NCI-H524 (cell line): Measurements from ENCODE around the gene ADGRD1.
"Not testable (repeated sequence)": the region's sequence is repeated elsewhere in the genome, so short reads cannot be mapped to it uniquely, and the experiment has no call there.

Experiments used
- DNase-seq, 2 experiments: peaks; one replicate each; lab custom pipeline; 2025; lab: John Stamatoyannopoulos, UW

Gene ADGRD1

DNA sequence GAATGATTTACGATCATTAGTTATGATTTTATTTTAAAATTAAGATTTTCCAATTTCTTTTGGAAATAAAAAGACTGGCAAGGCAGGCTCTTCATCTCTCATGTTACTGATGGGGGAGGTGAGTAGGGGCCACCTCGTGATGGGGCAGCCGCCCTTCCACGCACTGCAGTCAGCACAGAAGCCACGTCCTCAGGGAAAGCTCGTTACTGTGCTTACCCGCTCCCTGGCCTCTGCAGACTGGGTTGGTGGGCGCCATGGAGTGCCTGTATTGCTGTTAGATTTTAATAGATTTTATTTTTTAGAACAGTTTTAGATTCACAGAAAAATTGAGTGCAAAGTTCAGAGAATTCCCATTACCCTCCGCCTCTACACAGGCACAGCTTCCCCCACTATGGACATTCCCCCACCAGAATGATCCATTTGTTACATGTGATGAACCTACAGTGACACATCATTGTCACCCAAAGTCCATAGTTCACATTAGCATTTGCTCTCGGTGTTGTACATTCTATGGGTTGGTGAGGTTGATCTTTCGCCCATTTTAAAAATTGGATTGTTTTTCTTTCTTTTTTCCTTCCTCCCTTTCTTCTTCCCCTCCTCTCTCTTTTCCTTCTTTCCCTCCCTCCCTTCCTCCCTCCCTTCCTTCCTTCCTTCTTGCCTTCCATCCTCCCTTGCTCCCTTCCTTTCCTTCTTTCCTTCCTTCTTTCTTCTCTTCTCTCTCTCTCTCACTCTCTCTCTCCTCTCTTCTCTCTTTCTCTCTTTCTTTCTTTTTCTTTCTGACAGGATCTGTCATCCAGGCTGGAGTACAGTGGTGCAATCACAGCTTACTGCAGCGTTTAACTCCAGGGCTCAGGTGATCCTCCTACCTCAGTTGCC is 30.7 kb downstream of the ADGRD1 start:
- no peak for DNase-seq

DNA sequence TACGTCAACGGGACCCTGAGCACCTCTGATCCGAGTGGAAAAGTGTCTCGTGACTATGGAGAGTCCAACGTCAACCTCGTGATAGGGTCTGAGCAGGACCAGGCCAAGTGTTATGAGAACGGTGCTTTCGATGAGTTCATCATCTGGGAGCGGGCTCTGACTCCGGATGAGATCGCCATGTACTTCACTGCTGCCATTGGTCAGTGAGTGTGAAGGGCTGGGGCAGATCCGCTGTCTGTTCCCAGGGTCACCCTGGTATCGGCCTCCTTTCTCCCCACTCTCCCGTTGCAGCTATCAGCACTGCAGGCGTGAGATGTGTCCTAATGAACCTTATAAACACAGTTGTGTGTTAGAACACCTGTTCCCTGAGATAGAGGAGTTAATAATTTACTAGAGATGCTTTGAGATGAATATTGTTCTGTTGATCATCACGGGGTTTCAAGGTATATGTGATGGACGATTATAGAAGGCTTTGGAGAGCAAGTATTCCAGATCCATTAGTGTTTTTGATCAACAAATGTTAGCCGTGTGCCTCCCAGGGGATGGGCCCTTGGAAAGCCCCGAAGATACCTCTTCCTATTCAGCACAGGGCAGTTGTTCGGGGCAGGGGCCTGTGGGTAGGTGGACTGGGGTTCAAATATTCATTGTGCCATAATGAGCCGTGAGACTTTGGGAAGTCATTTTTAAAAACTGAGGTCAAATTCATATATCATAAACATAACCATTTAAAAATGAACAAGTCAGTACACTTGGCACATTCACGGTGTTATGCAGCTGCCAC is 33.6 kb downstream of the ADGRD1 start:
- no peak for DNase-seq

DNA sequence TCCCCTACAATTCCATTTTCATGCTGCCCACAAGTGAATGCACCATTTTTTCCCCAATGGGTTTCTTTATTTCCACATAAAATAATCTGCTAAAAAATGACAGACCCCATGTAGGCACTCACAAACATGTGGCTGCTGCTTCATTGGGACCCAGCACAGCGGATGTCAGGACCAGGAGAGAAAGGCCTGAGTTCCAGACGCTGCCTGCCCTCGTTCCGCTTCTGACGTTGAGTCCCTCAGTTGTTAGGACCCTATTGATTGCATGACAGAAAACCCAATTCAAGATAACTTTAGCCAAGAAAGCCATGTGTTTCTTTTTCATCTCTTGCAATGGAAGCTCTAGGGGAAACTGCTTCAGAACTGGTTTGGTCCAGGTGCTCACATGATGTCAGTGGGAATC is 34.6 kb downstream of the ADGRD1 start:
- no peak for DNase-seq

DNA sequence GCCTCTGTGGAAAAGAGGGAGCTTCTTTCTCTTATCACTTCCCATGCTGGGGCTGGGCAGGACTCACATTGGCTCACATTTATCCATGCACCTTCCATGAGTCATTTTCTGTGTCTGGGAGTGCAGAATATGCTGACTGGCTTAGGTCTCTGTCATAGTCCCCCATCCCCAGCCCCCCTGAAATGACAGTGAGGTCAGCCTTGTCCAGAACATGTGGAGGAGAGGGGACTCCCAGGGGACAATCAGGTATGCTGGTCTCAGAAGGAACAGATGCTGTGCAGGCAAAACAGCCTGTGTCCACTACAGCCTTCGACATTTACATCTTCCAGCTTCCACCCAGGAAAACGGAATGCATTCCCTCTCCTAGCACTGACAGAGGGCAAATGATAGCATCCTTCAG is 35.0 kb downstream of the ADGRD1 start:
- no peak for DNase-seq

DNA sequence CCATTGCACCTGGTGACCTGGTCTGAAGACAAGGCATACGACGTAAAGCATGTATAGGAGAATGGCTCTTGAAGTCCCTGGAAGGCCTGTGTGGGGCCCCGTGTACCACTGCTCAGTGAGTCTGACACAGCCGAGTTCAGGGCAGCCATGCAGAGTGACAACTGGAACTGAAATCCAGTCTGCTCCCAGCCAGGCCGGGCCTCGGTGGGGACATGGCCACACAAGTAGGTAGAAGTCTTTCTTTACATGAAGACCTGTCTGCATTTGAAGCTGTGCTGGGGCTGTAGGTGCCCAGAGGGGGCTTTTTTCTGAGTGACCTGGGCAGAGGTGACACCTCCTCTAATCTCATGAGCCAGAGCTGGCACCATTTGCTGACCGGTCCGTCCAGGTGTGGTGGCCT is 35.7 kb downstream of the ADGRD1 start:
- DNase-seq, result no peak

DNA sequence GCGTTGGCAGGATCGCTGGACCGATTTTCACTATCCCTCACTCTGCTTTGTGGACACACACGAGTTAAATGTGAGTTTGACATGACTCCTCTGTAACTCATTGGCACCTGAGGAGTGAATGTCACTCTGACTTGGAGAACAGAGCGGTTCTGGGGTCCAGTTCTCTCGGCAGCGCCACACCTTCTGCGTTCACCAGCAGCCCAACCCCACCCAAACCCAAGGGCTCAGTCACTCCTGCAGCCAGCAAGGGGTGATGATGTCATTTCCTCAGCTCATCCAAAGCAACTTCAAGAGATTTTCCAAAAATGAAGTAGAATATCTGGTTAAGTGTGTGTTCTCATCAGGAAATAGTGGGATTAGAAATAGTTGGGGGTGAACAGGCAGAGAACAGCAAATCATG is 36.3 kb downstream of the ADGRD1 start:
- DNase-seq, result no peak

DNA sequence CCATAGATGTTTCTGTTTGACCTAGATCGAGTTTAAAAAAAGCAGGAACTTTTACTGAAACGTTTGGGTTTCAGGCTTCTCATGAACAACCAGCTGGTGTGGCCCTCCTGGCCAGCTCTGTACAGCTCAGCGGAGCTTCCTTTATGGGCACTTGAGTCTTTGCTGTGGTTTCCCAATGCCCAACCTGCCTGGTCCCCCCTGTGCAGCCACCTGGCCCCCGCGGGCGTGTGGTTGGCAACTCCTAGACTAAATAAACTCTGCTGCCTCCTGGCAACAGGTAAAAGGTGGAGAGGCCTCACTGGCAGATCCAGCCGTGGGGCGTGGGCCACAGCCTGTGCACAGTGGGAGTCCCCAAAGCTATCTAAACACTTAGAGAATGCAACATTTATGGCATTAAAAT is 38.7 kb downstream of the ADGRD1 start:
- DNase-seq, result no peak

DNA sequence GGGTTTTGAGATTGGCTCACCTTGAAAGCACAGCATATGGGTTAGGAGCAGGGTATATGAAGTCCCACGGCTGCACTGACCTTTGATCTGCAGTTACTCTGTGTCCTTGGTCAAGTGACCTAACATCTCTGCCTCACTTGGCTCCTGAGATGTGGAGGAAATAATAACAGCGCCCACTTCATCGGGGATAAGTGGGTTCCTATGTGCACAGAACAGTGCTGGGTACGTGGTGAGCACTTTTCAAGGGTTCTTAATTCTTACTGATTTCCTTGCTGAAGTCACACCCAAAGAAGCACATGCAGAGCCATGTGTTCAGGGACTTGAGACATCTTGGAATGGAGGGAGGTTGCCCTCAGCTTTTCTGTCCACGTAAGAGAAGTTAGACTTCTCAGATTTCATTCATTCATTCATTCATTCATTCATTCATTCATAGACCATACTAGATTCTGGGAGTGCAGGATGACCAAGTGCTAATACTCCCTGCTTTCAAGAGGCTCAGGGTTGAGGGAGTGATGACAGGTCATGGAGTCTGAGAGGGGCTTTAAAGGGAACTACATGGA is 39.4 kb downstream of the ADGRD1 start:
- DNase-seq, result no peak

DNA sequence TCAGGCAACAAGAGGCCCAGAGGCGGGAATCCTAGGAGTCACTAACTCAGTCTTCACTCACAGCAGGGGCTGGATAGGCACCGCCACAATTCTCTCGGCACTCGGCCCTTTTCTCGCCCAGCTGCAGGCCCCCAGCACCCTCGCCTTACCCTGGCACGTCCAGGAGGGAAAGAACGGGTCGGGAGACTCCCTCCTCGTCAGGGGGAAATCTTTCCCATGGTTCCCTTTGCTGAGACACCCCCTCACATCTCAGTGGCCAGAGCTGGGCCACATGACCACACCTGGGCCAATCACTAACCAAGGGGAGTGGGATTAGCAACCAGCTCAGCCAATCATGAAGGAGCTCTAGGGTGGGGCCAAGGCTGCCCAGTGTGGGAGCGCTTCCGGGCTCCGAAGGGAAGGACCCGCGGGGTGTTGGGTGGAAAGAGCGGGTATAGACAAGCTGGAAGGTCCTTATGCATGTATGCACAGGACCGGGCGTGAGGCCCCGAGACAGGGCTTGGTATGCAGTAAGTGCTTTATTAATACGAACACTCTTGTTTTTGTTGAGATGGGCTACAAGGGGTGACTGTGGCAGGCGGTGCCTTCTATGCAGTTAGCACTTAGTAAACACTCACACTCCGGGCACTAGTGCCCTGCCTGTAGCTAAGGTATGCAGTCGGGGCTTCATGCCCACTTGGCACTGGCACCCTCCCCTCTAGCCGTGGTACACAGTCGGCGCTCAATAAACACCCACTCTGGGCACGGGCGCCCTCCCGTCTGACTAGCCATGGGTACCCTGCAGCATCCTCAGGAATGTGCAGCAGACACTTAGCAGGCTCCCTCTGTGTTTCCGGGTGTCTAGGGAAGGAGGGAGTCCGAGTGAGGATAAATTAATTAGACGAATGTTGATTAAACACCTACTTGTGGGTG is 40.3 kb downstream of the ADGRD1 start:
- DNase-seq, result peak; percentile 56 to 71

DNA sequence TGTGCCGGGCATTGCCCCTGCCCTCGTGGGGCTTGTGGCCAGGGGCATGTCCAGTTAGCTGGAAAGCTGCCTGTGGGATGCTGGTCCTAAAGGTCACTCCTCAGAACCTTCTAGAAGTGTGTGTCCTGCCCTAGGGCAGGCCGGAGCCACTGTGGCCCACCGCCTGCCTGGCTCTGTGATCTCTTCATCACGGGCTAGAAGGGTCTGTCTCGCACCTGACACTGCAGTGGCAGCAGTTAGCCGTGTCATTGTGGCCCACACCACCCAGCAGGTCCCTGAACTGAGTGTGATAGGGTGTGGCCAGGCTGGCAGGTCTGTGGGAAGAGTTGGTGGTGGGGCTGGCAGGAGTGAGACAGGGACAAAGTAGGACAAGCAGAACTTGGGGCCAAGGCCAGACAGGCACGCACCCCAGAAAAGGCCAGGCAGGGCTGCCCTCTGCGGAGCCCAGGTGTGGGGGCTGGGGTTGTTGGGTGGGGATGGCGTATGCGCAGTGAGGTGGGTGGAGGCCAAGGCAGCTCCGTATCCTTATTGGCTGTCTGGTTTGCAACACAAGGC is 41.2 kb downstream of the ADGRD1 start:
- no peak for DNase-seq

DNA sequence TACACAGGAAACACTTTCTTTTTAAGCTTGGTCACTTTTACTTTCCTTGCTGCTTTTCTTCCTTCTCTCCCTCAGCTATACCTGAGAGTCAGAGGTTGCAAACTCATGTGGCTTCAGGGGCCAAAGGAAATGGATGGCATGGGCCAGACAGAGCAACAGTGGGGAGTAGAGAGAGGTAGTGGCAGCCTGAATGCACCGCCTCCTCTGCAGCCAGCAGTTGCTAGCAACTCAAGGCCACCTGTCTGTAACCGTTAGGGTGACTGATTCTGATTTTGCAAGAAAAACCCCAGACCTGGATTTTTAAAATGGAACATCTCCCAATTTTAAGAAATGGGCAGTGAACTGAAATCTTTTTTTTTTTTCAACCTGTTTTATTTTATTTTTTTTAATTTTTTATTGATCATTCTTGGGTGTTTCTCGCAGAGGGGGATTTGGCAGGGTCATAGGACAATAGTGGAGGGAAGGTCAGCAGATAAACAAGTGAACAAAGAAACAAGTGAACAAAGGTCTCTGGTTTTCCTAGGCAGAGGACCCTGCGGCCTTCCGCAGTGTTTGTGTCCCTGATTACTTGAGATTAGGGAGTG is 41.8 kb downstream of the ADGRD1 start:
- DNase-seq, result not testable (repeated sequence)

DNA sequence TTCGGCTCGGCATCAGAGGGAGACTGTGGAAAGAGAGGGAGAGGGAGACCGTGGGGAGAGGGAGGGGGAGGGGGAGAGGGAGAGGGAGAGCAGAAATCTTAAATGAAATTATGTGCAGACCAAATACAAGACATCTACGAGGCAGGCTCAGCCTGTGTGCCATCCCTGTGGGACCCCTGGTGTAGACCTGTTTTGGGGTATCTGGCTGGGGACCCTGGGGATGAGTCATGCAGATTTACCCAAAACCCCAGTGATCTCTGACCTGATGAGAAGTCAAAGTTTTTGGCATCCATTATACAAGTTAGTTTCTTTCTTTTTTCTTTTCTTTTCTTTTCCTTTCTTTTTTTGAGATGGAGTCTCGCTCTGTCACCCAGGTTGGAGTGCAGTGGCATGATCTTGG is 44.4 kb downstream of the ADGRD1 start:
- no peak for DNase-seq

DNA sequence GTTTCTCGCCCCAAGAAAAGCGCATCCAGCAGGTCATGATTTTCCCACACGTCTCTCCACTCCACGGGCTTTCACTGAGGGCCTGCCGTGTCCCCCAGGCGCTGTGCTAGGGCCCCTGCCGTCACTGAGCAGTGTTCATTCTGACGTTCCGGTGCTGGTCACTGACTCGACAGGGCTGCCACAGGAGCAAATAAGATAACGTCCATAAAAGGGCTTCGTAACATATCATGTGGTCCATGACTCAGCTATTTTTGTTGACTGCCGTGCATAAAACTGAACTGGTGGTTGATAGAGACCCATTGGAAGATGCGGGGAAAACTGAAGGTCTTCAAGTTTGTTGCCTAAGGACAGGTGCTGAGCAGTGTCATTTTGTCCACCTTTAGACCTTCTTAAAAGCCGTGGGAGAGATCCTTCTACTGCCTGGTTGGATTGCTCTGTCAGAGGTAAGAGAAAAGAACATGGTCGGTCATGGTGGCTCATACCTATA is 46.3 kb downstream of the ADGRD1 start:
- DNase-seq, result no peak

DNA sequence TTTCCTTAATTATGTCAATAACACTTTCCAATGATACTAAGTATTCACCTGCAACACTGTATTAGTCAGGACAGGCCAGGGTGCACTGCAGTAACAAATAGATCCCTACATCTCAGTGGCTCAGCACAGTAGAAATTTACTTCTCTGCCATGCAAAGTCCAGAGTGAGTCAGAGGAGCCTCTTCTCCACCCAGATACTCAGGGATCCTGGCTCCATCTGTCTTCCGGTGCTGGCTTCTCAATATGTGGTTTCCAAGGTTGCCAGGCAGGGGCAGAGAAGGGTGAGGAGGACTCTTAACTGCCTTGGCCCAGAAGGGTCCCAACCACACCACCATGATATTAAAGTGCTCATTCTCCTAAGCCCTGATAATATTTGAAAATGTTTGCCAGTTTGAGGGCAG is 47.8 kb downstream of the ADGRD1 start:
- peak in 1 of 2 experiments; percentile 25 for DNase-seq

DNA sequence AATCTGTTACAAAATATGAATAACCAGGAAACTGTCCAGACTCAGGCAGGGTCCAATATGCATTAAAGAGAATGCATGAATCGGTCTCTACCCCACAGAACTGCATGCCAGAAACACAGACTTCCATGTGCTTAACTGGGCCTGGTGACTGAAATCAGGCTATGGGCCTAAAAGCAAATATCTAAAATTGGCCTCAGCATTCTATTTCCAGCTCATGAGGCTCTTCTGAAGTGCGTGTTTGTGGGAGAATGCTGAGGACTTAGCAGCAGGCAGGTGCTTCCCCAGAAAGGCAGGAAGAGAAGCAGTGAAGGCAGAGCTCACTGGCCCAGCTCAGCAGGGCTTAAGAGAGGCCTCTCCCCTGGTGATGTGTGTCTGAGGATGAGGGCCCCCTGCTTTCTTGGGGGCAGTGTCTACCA is 48.5 kb downstream of the ADGRD1 start:
- DNase-seq, result no peak

DNA sequence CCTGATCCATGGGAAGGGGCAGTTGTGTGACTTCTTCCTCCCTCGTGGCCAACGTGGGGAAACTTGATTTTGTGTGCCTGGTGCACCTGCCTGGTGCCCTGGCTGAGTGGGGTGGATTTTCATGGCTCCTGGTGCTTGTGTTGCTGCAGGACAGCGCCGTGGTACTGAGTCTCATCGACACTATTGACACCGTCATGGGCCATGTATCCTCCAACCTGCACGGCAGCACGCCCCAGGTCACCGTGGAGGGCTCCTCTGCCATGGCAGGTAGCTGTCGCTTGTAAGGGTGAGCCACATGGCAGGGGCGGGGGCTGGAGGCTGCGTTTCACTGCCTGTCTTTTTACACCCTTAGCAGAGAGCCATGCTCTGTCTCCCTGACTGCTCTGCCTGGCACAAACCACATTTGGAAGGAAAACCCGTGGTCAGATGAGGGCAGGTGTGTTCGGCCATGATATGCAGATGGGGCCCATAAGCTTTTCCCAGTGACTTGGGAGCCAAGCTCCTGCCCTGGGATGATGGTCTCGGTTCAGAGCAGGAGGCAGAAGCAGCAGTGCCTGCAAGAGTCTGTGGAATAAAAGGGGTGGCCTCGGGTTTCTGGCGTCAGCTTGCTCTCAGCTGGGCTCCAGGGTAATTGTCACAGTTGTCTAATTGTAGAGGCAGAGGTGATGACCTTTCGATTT is 49.5 kb downstream of the ADGRD1 start:
- DNase-seq, result no peak

DNA sequence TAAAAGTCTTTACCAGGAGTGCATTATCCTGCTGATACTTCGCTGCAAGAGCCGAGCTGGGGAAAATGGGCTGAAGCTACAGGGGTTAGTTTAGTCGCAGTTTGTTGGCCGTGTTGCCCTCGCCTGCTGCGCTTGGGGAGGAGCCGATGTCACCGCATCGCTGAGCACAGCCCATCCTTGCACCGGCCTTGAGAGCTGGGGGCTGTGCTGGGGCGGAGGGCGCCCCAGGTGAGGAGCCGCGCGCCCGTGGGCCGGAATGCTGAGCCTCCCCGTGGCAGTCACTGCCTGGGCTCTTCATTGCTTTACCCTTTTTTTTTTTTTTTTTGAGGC is 50.0 kb downstream of the ADGRD1 start:
- DNase-seq, result no peak

DNA sequence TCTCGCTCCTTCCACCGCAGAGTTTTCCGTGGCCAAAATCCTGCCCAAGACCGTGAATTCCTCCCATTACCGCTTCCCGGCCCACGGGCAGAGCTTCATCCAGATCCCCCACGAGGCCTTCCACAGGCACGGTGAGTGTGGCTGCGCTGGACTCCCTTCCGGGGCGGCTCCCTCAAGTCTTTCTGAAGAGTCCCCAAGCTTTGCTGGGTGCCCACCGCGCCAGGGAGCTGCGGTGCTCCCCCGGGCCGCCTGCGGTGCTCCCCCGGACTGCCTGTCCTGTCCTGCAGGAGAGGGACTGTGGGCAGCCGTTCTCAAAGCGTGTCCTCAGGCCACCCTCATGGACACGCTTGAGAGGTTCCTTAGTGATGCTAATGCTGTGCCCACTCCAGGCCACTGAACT is 50.5 kb downstream of the ADGRD1 start:
- DNase-seq, result no peak

DNA sequence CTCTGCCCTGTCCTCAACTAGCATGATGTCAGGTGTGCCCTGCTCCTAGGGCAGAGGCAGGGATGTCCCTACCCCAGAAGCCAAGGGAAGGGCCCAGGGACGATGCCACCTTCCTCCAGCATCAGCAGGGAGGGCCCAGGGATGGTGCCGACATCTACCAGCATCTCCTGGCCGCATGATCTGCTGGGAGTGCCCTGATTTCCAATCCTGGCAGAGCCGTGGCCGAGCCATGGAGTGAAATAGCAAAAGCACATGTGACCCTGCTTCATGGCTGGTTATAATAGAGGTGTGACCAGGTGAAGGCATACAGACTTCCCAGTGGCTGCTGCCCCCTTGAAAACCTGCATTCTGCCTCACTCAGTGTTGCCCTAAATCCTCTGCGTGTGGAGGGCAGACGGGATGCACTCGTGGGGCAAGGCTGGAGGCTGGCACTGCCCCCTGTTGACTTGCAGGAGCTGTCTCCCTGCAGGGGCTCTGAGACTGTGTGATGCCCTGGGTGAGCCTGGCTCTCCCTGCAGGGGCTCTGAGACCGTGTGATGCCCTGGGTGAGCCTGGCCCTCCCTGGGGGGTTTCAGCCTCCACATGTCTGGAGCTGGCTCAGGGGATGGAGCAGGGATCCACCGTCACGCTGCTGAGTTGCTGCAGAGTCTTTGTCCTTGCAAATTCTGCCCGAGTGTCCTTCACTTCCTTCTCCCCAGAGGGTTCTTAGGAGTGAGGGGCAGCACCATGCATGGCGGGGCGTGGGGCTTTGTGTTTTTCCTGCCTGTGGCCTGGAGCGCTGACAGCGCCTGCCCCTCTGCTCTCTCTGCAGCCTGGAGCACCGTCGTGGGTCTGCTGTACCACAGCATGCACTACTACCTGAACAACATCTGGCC is 51.7 kb downstream of the ADGRD1 start:
- no peak for DNase-seq
